ENCODE data around the gene RBP3.
A peak's percentile ranks its signal among the peaks of the same experiment; 100 is the strongest.
"Not testable (repeated sequence)": the region's sequence is repeated elsewhere in the genome, so short reads cannot be mapped to it uniquely, and the experiment has no call there.

Gene RBP3

GRCh38 chr10:47374611-47375536 is 26.7 kb downstream of the RBP3 start:
- no peak for DNase-seq (ENCODE audit: low read depth)

GRCh38 chr10:47376522-47377220 is 28.5 kb downstream of the RBP3 start:
- no peak for DNase-seq (ENCODE audit: low read depth)

GRCh38 chr10:47378183-47378510 is 30.0 kb downstream of the RBP3 start:
- no peak for DNase-seq (ENCODE audit: low read depth)

GRCh38 chr10:47378606-47379444 is 30.7 kb downstream of the RBP3 start:
- DNase-seq (ENCODE audit: low read depth), result no peak

- DNase-seq (ENCODE audit: low read depth), result no peak
These were observed 31.3 kb downstream of the RBP3 start for GRCh38 chr10:47379445-47379785.

- no peak for DNase-seq (ENCODE audit: low read depth)
These were observed 31.7 kb downstream of the RBP3 start for GRCh38 chr10:47379901-47380300.

- DNase-seq (ENCODE audit: low read depth), result no peak
These were observed 32.4 kb downstream of the RBP3 start for GRCh38 chr10:47380341-47381102.

- DNase-seq (ENCODE audit: low read depth), result no peak
These were observed 32.9 kb downstream of the RBP3 start for GRCh38 chr10:47381103-47381395.

GRCh38 chr10:47381427-47382379 is 33.5 kb downstream of the RBP3 start:
- DNase-seq (ENCODE audit: low read depth), result no peak

GRCh38 chr10:47383261-47384147 is 35.3 kb downstream of the RBP3 start:
- DNase-seq (ENCODE audit: low read depth), result no peak

- peak; percentile 47 for DNase-seq (ENCODE audit: low read depth)
These were observed 36.2 kb downstream of the RBP3 start, which contains the start of gene ZNF488 for GRCh38 chr10:47384148-47384921. Gene ZNF488, minus strand, starts transcription at chr10:47384293. Its CDS starts 15,464 bp downstream, at chr10:47368829.

- DNase-seq (ENCODE audit: low read depth), result not testable (repeated sequence)
These were observed 37.9 kb downstream of the RBP3 start for GRCh38 chr10:47386104-47386503.

GRCh38 chr10:47388879-47389278 is 40.7 kb downstream of the RBP3 start:
- DNase-seq (ENCODE audit: low read depth), result no peak

- DNase-seq (ENCODE audit: low read depth), result no peak
These were observed 41.5 kb downstream of the RBP3 start for GRCh38 chr10:47389619-47390018.

GRCh38 chr10:47396311-47396717 is 48.2 kb downstream of the RBP3 start:
- no peak for DNase-seq (ENCODE audit: low read depth)

GRCh38 chr10:47397256-47397655 is 49.1 kb downstream of the RBP3 start:
- DNase-seq (ENCODE audit: low read depth), result no peak

- no peak for DNase-seq (ENCODE audit: low read depth)
These were observed 52.1 kb downstream of the RBP3 start for GRCh38 chr10:47400251-47400650.

GRCh38 chr10:47400786-47401185 is 52.6 kb downstream of the RBP3 start:
- no peak for DNase-seq (ENCODE audit: low read depth)

GRCh38 chr10:47401210-47401609 is 53.0 kb downstream of the RBP3 start:
- no peak for DNase-seq (ENCODE audit: low read depth)

Data from stimulated activated CD8-positive, alpha-beta memory T cell treated with anti-CD3 and anti-CD28 coated beads, Interleukin-15, amount 100 ng/mL, for 24 hours (primary cell).